Measurements from ENCODE around the gene SRD5A1.
"Not testable (repeated sequence)": the region's sequence is repeated elsewhere in the genome, so short reads cannot be mapped to it uniquely, and the experiment has no call there.

Gene SRD5A1

GRCh38 chr5:6667648-6668047, 34.4 kb downstream of the SRD5A1 start:
- no peak for TF ChIP-seq CTCF (conservative IDR thresholded peaks at IDR 0.05; ENCODE audit: low read depth, low read length)
- DNase-seq (ENCODE audit: low read depth) = no peak
- no peak overlapping the region for H3K4me3 ChIP-seq (ENCODE audit: low read depth, low read length)

GRCh38 chr5:6668717-6669116, 35.5 kb downstream of the SRD5A1 start:
- not testable (repeated sequence) for DNase-seq (ENCODE audit: low read depth); H3K4me3 ChIP-seq (ENCODE audit: low read depth, low read length)

DNA sequence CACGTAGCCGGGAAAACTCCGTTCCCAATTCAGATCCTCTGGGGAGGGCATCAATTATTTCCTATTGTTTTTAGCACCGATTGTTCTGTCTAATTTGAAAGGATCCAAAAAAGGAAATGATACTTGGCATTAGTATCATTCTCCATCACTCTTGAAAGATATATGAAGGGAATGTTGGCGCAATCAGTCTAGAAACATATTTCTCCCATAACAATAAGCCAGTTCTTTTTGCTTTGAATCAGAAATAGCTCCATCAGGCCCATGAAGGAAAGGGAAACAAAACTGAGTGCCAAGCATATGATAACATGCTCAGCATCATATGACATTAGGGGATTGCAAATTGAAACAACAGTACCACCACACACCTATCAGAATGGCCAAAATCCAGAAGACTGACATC, 39.8 kb downstream of the SRD5A1 start:
- DNase-seq (ENCODE audit: low read depth) = no peak
- no peak overlapping the region for H3K4me3 ChIP-seq (ENCODE audit: low read depth, low read length)
- TF ChIP-seq CTCF (conservative IDR thresholded peaks at IDR 0.05; ENCODE audit: low read depth, low read length) = no peak

GRCh38 chr5:6673963-6674362, 40.7 kb downstream of the SRD5A1 start:
- no peak overlapping the region for H3K4me3 ChIP-seq (ENCODE audit: low read depth, low read length)
- no peak for DNase-seq (ENCODE audit: low read depth)
- no peak for TF ChIP-seq CTCF (conservative IDR thresholded peaks at IDR 0.05; ENCODE audit: low read depth, low read length)

- no peak overlapping the region for H3K4me3 ChIP-seq (ENCODE audit: low read depth, low read length)
- no peak for DNase-seq (ENCODE audit: low read depth)
- TF ChIP-seq CTCF (conservative IDR thresholded peaks at IDR 0.05; ENCODE audit: low read depth, low read length) = no peak
Observed at GRCh38 chr5:6674421-6674820, 41.2 kb downstream of the SRD5A1 start.

- H3K4me3 ChIP-seq (ENCODE audit: low read depth, low read length) = no peak overlapping the region
- DNase-seq (ENCODE audit: low read depth) = no peak
- no peak for TF ChIP-seq CTCF (conservative IDR thresholded peaks at IDR 0.05; ENCODE audit: low read depth, low read length)
Observed at GRCh38 chr5:6674886-6675285, 41.6 kb downstream of the SRD5A1 start.

DNA sequence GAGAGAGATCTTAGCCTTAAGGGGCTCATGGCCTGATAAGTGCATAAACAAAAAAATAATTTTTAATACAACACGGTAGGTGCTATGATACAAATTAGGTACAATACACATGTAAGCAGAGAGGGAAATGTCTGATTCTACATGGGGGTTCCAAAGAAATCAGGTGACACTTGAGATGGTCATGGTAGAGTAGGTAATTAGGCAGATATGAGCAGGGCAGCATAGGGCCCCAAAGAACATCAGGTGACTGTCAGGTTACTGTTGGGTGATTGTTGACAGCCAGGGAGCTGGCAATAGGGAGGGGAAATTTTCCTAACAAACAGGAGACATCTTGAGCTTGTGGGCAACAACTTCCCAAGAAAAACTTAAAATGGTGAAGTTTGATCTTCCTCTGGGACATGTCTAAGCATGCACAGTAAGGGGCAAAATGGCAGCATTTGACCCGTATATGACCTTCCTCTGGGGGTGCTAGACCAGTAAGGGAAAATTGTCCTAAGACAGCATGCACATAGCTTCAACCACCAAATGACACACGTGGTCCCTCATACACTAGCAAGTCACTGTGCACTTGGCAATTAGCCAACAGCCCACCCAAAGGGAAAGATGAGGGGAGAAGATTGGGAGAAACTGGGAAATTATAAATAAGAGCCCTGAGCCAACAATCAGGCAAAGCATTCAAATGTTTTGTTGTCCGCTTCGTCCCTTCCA, 42.7 kb downstream of the SRD5A1 start:
- H3K4me3 ChIP-seq (ENCODE audit: low read depth, low read length) = no peak overlapping the region
- TF ChIP-seq CTCF (conservative IDR thresholded peaks at IDR 0.05; ENCODE audit: low read depth, low read length) = peak; percentile 11
- DNase-seq (ENCODE audit: low read depth) = no peak

All from choroid plexus epithelial cell (primary cell).